GM19395 (cell line): ENCODE data around the gene HTRA3.

Source experiments
- ATAC-seq: cut with Tn5 transposase; IDR thresholded peaks from one replicate; pipeline ENCODE4 v1.9.1; 2021; ENCODE audit warnings: mild to moderate bottlenecking, moderate library complexity; ENCODE audit not compliant: unreplicated experiment

Gene HTRA3

DNA sequence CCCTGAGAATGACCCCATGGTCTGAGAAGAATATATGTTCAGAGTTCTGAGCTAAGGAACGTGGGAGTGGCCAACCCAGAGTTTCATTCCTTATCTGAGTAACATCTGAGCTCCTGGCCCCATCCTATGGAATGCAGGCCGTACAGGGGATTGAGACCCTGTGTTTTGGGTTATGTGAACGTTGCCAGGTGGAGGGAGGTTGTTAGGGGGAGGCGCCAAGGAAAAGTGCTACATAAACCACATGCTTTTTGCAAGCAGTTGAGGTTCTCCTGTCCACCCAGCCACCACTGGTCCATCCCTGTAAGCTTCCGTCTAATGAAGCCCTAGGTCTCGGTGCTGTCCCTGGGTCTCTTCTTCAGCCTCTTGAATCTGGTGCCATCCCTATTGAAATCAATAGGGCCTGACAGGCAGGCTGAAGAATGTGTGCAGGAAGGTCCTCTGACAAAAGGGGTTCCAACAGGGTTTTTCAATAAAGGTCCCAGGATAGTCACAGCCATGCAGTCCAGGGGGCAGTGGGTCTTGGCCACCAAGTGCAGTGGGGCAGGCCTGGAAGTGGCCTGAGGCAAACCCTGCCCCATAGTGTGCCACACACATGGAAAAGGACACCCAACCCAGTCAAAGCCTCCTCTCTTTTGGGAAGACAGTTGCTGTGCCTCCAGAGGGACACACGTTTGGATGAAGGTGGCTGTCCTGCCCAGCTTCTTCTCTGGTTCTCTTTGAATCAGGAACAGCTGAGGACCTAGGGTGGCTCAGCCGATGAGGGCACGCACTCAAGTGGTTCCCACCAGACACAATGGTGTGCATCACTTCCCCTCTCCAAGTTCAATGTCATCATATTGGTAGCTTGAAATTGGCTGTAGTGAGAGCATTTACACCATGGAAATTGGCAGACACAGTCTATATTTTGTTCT lies 53.5 kb downstream of the HTRA3 start:
- ATAC-seq = no peak

- no peak for ATAC-seq
These were observed 54.5 kb downstream of the HTRA3 start for GRCh38 chr4:8323947-8324555.

DNA sequence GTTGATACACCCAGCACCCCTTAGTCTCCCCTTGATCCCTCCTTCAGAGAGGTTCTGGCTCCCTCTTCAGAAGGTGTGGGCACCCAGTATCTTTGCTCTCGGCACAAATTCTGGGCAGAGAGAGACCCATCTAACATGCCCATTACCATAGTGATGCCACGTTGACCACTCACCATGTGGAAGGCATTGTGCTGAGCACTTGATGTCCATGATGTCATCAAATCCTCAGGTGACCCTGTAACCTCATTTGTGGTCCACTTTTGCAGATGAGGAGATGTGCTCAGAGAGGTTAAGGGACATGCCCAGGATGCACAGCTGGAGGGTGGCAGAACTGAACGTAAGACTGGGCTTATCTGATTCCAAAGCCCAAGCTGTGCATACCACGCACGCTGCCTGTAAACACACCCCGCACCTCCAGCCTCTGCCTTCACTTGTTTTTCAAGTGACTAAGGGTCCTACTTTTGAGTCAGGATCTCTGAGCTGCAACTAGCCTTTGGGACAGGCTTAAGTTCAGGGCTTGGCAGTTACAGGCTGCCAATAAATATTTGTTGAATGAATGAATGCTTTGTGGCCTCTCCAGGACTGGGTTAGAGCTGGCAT lies 55.2 kb downstream of the HTRA3 start:
- ATAC-seq = no peak

GRCh38 chr4:8325291-8325973 lies 55.9 kb downstream of the HTRA3 start:
- no peak for ATAC-seq

- ATAC-seq = no peak
These were observed 56.7 kb downstream of the HTRA3 start for GRCh38 chr4:8326206-8326605.

GRCh38 chr4:8328456-8328855 lies 58.9 kb downstream of the HTRA3 start:
- ATAC-seq = no peak

DNA sequence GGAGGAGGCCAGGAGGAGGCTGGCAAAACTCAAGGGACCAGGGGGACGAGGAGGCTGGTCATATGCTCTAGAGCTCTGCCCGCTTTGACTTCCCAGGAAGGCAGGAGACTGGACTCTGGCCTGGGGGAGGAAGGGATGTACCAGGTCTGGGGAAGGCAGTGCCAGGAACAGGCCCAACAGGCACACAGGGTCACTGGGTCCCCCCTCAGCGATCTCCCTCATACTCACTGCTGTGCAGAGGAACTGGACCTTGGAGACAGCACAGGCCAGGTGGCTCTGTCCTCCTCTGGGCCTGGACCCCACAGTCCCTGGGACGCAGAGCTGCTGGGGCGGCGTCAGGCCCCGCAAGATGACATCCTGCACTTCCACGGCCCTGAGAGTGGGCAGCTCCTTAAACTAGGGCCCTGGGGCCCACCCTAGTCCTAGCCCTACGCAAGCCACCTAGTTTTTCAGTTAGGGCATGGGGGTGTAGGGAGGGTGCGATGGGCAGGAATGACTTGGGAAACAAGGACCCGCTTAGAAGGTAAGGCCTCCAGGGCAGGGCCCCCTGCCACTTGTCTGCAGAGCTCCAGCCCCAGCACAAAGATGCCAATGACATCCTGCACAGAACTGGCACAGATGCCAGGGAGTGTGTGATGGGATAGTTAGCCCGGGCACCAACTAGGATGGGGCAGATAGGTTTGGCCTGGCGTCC lies 59.5 kb downstream of the HTRA3 start:
- ATAC-seq = no peak

GRCh38 chr4:8329560-8329858 lies 60.0 kb downstream of the HTRA3 start:
- no peak for ATAC-seq

DNA sequence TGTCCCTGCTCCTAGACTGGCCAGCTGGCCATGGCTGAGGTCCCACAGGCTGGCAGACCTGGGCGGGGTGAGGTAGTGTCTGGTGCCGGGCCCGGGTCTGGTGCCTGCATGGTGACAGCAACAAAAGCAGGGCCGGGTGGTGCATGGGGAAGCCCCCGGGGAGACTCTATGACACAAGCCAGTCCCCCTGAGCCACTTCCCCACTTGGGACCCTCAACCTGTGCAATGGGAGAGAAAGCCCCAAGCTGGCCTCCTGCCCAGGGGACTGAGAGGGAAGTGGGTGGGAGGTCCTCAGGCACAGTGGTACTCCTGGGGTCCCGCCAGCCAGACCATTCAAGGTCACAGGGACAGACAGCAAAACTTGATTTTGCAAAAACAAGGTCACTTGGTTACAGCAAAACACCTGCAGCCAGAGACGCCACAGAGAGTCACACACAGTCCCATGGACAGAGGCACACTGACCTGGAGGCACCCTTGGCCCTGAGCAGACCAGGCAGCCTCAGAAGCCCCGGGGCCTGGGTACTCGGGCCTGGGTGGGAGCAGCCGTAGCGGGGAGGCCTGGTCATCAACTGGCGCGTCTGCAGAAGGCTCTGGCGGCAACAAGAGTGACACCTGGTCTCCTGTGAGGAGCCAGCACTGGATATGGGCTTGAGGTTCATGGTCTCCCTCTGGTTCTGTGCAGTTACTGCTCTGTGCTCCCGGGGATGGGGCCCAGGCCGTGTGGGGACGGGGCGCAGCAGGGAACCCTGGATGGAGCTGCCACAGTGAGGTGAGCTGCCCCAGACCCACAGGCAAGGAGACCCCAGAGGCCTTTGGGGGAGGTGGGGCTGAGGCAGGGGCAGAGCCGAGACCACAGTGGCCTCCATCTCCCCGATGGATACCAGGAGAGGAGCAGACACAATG lies 60.6 kb downstream of the HTRA3 start:
- no peak for ATAC-seq

DNA sequence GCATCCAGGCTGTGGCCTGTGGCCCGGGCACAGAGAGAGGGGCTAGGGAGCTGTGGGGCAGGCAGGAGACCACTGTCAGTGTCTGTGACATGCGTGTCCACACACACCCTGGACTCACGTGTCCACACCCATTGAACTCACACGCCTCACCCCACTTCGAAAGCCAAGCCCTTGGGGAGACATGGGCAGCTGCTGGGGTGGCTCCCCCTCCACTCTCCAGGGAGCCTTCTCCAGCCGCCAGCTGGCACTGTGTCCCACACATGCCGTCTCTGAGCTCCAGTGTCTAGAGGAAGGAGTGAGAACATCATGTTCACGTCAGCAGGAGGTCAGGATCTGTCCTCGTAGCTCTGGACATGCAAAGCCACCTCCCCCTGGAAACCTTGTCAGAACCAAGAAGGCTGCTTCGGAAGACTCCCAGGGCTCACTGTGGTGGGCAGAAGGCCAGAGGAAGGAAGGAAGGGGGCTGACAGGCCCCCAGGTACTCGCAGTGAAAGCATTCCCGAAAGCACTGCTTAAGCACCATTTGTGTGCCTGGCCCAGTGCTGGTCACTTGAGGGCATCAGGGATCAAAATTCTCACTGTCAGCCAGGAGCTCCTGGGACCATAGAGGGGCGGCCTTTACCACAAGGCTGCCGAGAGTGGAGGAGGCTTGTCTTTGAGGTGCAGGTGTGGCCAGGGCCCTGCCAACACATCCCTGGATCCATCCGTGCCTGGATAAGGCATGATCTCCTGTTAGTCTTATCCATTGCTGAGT lies 61.4 kb downstream of the HTRA3 start:
- ATAC-seq = no peak

DNA sequence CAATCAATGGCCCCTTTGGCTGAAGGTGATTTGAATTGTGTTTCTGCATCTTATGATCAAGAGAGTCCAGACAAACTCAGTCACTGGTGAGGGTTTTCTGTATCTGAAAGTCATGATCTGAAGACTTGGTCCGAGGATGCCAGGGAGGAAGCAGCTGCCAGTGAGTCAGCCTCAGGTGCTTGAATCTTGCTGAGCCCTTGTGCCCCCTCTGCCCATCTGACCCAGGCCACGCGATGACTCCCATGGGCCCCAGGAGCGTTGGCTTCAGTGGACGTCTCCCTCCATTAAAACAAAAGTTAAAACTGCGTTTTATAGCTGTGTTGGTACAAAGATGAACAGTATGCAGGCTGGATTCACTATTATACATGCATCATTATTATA lies 62.0 kb downstream of the HTRA3 start:
- no peak for ATAC-seq

DNA sequence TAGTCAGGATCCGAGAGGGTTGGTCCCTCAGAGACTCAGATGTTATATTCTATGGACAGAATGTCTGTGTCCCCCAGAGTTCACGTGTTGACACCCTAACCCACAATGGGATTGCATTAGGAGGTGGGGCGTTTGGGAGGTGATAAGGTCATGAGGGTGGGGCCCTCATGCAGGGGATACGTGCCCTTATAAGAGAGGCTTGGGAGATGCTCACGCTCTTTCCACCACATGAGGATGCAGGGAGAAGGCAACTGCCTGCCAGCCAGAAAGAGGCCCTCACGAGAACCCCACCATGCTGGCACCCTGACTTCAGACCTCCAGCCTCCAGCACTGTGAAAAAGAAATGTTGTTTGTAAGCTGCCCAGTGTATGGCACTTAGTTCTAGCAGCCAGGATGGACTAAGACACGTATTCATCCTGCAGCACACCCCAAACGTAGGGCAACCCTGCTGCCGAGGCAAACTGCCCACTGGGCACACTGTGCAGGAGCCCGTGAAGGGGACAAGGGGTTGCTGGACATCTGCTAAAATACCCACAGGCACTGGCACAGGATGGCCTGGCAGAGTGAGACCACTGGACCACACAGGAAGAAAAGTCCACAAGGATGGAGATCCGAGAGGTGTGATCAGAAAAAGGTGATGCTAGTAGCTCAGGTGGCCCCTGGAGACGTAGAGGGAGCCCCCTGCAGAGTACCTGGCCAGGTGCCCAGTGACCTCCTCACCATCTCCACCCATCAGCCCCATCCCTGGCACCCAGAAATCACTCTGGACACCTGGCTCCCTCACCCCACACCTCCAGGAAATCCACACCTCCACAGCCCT lies 62.7 kb downstream of the HTRA3 start:
- ATAC-seq = no peak

GRCh38 chr4:8332891-8333331 lies 63.4 kb downstream of the HTRA3 start:
- ATAC-seq = no peak

DNA sequence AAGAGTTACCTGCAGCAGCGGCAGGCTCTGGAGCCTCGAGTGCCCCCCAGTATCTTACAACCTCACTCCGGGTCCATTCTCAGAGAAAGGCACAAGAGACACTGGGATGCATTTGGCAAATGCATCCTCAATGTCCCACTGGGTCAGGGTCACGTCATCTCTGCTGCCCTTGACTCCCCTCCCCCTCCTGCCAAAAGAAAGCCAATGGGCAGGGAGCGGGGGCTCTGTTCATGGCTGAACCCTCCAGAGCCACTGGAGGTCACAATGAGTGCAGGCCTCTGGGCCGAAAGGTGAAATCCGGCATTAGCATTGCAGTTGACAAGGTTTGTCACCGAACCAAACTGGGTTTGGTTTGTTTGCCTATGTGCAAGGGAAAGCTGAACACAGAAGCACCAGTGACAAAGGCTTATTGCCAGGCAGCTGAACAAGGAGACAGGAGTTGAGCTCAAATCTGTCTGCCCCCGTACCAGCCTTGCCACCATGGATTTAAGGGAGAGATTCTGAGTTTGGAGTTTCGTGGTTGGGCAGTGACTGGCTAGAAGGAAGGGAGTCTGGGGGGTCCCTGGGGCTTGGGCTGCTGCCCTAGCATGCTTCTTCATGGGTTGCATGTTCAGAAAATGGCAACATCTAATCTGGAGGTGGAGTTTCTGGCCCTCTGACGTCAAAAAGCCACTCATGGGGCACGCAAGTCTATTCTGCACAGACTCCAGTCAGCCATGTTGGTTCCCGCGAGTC lies 64.3 kb downstream of the HTRA3 start:
- no peak for ATAC-seq

DNA sequence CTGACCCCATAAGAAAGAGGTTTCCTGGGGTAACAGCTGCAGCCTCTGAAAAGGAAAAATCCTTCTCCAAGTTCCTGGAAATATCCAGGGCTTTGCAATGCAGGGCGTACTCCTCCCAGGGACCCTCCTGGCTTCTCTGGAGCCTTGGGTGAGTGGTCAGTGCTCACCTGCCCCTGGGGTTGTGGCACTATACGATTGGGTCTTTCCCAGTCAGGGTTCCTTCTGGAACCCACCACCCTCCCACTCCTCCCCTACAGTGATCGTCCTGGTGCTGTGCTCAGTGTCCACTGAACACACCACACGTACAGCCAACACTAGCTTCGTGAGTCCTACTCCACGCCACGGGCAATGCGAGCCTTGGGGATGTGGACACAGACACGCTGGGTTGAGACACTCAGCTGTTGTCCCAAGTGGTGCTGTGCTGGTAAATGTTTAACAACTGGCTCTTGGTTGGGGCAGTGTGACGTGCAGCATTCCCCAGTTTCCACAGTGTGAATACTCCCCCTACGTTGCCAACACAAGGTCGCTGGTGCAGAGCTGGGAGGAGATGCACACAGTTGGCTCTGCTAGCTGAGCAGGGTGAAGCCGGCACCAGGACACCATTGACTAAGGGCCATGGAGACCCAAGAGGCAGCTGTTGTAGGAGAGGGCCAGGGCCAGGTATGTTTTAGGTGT lies 65.4 kb downstream of the HTRA3 start:
- ATAC-seq = no peak

GRCh38 chr4:8335848-8336247 lies 66.3 kb downstream of the HTRA3 start:
- ATAC-seq = no peak

GRCh38 chr4:8336412-8337075 lies 67.0 kb downstream of the HTRA3 start:
- ATAC-seq = no peak
